OCI-LY7 (cell line): Measurements from ENCODE around the gene MBTPS1.

ENCODE experiments used
- CTCF ChIP-seq: fragments of 200-600 bp; sonication (generic); conservative IDR thresholded peaks from 2 replicates; pipeline ENCODE4 v1.5.1; 2014; ENCODE audit warnings: mild to moderate bottlenecking, antibody characterized with exemption, low read length, moderate library complexity, mixed read lengths
- EZH2phosphoT487 ChIP-seq: fragments of 200-600 bp; sonication (generic); IDR thresholded peaks from 2 replicates; pipeline ENCODE4 v1.6.1; 2018; ENCODE audit warnings: low read depth, borderline replicate concordance, mild to moderate bottlenecking, mixed run types, antibody characterized with exemption, low read length, moderate library complexity, mixed read lengths

GRCh38 chr16:84082110-84082509 lies 34.6 kb downstream of the MBTPS1 start:
- TF ChIP-seq CTCF = no peak
- no peak for TF ChIP-seq EZH2phosphoT487
